HG03457 (cell line): ENCODE measurements around the gene SIGLEC14.

Experiments used
- ATAC-seq: cut with Tn5 transposase; IDR thresholded peaks from one replicate; pipeline ENCODE4 v1.9.1; 2021; ENCODE audit warnings: moderate number of reproducible peaks; ENCODE audit not compliant: unreplicated experiment

SIGLEC14 gene

GRCh38 chr19:51626675-51627074 lies 19.9 kb downstream of the SIGLEC14 start:
- ATAC-seq, result no peak

DNA sequence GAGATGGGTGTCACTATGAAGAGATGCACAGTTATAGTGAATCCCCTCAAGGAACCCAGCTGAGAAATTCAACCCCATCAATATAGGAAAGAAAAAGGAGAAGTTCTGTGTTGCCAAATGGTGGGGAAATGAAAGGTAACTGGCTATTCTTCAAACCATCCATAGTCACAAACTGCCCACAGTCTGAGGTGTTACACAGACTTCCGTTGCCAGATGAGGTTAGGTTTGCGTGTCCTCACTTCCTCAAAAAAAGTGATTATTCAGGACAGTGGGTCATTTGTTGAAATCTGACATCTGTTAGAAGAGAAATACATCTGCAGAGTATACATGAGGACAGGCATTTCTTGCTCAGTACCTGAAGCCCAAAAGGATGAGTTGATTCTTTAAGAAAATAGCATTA lies 25.4 kb downstream of the SIGLEC14 start:
- ATAC-seq, result no peak

DNA sequence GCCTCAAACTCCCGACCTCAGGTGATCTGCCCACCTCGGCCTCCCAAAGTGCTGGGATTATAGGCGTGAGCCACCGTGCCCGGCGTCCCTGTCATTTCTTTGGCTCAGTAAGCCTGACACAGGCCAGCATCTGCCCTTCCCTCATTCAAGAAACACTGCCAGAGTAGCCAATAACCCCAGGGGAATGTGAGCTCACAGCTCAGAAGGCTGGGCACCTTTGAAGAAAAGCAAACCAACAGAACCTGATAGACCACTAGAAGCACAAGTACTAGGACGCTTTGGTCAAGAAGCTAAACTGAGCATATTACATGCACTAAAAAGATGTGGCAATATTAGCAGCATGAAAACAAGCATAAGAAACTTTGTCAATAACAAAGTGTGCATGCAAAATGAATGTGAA lies 30.6 kb downstream of the SIGLEC14 start:
- no peak for ATAC-seq

DNA sequence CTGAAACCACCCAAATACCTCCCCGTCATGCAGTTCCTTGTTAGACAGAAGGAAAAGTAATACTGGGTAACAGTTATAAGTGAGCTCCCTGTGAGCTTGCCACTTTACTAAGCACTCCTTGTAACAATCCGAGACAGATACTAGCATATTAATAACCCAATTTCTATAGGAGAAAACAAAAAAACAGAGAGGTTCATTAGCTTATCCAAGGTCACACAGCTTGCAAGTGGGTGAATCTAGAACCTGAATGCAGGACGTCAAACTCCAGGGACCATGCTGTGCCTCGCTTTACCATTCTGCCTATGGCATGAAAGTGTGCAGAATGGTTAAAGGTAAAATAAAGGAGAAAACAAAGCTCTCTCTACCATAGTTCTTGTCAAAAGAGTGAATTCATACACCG lies 31.8 kb downstream of the SIGLEC14 start:
- no peak for ATAC-seq

GRCh38 chr19:51610576-51610975 lies 36.0 kb downstream of the SIGLEC14 start:
- no peak for ATAC-seq

- ATAC-seq, result no peak
Measured at GRCh38 chr19:51607920-51608562, 38.6 kb downstream of the SIGLEC14 start.

DNA sequence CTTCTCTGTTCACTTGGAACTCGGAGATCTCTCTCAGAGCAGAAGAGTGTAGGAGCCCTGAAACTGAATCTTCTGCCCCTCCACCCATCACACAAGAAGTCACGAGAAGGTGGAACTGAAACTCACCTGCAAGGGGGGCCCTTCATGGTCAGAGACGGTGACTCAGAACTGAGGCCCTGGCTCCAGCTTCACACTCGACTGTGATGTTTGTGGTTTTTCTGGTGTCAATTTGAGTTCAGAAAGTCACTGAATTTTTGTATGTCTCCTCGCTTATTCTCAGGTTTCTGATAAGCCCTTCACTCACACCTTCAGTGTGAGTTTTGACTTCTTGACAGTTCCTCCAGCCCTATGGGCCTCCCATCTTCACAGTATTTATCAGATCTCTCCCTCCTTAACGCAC lies 39.5 kb downstream of the SIGLEC14 start:
- peak; percentile 67 for ATAC-seq

DNA sequence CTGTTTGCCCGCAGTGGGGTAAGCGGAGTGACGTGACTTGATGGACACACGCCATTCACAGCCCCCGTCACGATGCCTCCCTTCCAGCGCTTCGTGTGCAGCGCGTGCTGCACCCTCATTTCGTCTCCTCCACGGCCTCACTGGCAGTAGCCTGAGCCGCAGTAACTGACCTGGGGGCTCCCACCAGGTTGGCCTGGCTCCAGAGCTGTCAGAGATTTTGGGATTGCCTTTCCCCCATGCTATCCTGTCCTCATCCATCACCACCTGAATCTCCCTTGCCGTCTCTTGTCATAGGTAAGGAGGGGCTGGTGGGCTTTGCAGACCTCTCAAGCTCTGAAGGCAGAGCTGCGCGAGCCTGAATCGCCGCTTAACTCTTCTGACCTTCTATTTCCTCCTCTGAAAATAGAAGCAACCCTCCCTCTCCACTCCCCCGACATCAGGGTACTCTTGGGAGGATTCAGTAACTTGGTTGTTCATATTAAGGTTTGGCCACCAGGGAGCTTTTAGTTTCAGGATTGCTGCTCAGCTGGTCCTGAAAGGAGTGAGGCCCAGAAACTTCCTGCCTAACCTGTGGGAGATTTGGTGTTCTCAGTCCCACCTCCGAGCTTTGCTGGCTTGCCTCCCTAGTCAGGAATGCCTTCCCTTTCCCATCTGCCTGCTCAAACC lies 44.3 kb downstream of the SIGLEC14 start:
- no peak for ATAC-seq

DNA sequence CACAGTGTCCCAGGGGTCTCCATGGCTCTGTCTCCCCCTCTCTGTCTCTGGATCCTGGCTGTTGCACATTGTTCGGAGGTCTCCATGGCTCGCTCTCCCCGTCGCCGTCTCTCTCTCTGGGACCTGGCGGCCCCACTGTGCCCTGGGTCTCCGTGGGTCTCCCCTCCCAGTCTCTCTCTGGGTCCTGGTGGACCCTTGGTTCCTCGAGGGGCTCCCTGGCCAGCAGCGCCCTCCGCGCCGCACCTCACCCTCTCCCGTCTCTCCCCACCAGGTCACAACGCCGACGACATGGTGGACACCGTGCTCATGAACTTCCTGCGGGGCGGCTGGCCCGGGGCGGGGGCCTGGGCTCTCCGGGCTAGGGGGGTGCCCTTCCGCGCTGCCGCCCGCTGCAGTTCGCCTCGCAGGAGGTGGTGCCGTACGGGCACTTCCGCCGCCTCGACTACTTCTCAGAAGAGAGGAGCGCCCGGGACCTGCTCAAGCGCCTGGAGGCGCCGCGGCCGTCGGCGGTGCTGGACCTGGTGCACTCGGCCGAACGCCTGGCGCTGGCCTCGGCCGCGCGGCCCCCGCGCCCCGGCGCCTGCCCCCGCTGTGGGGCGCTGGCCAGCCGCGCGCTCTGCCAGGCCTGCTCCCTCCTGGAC lies 45.6 kb downstream of the SIGLEC14 start:
- ATAC-seq, result no peak

DNA sequence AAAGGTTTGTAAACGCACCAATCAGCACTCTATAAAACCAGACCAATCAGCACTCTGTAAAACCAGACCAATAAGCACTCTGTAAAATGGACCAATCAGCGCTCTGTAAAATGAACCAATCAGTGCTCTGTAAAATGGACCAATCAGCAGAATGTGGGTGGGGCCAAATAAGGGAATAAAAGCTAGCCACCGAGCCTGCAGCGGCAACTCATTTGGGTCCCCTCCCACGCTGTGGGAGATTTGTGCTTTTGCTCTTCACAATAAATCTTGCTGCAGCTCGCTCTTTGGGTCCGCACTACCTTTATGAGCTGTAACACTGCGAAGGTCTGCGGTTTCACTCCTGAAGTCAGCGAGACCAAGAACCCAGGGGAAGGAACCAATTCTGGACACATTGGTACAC lies 47.5 kb downstream of the SIGLEC14 start:
- ATAC-seq, result no peak

DNA sequence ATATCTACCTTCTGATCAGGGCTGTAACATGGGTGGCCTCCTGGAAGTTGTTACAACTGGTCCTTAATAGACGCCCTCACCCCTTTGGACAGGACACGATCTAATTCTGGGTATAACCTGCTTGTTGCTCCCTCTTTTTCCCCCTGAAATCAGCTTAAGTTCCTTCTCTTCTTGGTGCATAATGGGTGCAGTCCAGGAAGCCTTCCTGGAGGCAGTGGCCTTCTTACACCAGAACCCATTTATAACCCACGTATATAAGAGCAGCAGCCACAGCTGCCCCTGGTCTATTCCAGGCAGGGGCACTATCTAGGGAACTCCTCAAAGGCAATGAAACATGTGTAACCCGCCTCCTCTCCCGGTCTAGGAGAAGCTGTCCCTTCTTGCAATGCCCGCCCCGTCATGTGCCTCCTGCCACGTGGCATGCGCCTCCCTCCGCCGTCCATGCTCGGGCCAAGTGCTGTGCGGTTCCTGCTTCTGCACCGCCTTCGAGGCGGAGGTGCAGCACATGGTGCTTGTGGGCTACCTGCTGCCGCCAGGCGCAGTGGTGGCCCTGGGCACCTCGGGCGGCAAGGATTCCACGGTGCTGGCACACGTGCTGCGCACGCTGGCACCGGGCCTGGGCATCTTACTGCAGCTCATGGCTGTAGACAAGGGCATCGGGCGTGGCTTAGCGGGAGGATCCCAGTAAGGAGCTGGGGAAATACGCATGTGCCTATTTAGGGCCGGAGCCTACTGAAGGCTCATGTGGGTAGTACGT lies 48.3 kb downstream of the SIGLEC14 start:
- ATAC-seq, result no peak

- ATAC-seq, result no peak
Measured at GRCh38 chr19:51595190-51596175, 51.1 kb downstream of the SIGLEC14 start.

DNA sequence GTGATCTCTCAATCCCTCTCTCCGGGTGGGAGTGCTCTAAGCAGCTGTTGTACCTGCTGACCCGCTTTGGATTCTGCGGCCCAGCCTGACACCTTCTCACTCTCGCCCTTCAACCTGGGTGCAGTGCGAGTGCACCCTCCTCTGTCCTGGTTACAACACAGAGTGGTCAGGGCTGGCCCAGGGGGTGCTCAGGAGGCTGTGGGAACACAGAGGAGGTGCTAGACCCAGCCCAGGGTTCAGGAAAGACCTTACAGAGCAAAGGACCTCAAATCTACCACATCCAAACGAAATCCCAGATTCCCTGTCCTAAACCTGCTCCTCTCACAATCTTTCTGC lies 51.9 kb downstream of the SIGLEC14 start:
- peak; percentile 15 for ATAC-seq

- peak; percentile 85 for ATAC-seq
Measured at GRCh38 chr19:51593969-51594773, 52.5 kb downstream of the SIGLEC14 start.

DNA sequence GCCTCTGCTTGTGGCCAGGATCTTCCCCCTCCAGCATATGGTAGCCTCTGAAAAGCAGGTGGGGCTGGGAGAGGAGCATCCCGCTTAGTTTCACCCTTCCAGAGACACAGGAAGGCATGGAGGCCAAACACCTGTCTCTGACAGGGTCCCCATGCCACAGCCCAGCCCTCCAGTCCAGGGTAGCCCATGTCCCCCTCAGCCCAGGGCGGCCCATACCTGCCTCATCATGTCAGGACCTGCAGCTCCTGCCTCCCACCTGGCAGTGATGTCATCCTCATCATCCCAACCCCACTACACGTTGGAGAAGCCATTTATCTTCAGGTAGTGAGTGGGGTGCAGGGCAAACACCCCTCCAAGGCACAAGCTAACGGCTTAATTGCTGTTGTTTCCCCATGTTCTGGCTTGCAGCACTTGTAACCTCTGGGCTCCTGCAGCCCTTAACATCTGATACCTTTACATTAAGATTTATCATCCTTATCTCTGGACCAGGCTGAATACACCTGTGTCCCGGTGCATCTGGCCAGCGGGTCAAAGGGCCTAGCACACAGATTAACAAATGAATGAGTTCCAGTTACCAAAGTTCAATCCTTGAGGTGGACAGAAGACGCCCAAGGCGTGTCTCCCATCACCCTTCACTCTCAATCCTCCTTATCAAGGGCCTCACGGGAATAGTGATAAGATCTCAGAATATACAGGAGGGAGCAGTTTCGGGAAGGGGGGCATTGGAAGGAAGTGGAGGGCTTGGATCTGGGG lies 53.3 kb downstream of the SIGLEC14 start:
- no peak for ATAC-seq
